ENCODE data around the gene PTGS2. TPM values are rescaled to one million over a fixed set of nuclear protein-coding genes. Genes with fewer than 3 reads are reported as not detected.

The PTGS2 gene
- total RNA-seq, 2 experiments from 2014 or later: not detected

GRCh38 chr1:186672596-186672995 is 7.6 kb downstream of the PTGS2 start:
- Histone ChIP-seq H3K27ac (ENCODE audit: low read depth, low read length, poor library complexity, severe bottlenecking) (no peak overlapping the region), H3K4me2 (ENCODE audit: low read length) (no peak overlapping the region), H3K79me2 (ENCODE audit: insufficient read depth, low read depth, low read length) (no peaks in the 10 kb centered on the region), H3K9me3 (ENCODE audit: low read length) (no peaks in the 10 kb centered on the region), H4K20me1 (ENCODE audit: insufficient read depth, low read length) (no peaks in the 10 kb centered on the region), H3K4me1 (ENCODE audit: insufficient read depth, low read length, poor library complexity, severe bottlenecking) (no peaks in the 10 kb centered on the region), H3K4me3 (ENCODE audit: low read depth, low read length, poor library complexity, severe bottlenecking) (no peak overlapping the region), H3K36me3 (ENCODE audit: insufficient read depth, low read length) (no peaks in the 10 kb centered on the region), H2AFZ (ENCODE audit: low read length) (no peak overlapping the region), H3K9me2 (ENCODE audit: insufficient read depth, low read length) (no peaks in the 10 kb centered on the region)
- TF ChIP-seq EZH2phosphoT487 (IDR thresholded peaks at IDR 0.05; ENCODE audit: borderline replicate concordance, low read depth, low read length): no peak
- TF ChIP-seq CTCF (conservative IDR thresholded peaks at IDR 0.05; ENCODE audit: low read length): no peak
- CTCF ChIA-PET (ENCODE audit: unreplicated experiment): no interaction called here
- BruUV-seq (replicated peaks): no TSS peak
- intact Hi-C loops (cut with micrococcal nuclease; ENCODE audit: unreplicated experiment): no loop called here
- POLR2A ChIA-PET: interaction anchor here (0.7 kb wide), 1 partner anchor 55 kb away, joined by 3 read pairs; no protein-coding TSS in a partner anchor
- no peak for DNase-seq (ENCODE audit: low spot score)

- Histone ChIP-seq H3K4me1 (ENCODE audit: insufficient read depth, low read length, poor library complexity, severe bottlenecking) (no peaks in the 10 kb centered on the region), H3K36me3 (ENCODE audit: insufficient read depth, low read length) (no peaks in the 10 kb centered on the region), H3K9me3 (ENCODE audit: low read length) (no peaks in the 10 kb centered on the region), H3K4me2 (ENCODE audit: low read length) (no peak overlapping the region), H3K4me3 (ENCODE audit: low read depth, low read length, poor library complexity, severe bottlenecking) (no peak overlapping the region), H3K79me2 (ENCODE audit: insufficient read depth, low read depth, low read length) (no peaks in the 10 kb centered on the region), H3K27ac (ENCODE audit: low read depth, low read length, poor library complexity, severe bottlenecking) (no peak overlapping the region), H2AFZ (ENCODE audit: low read length) (no peak overlapping the region), H4K20me1 (ENCODE audit: insufficient read depth, low read length) (no peaks in the 10 kb centered on the region), H3K9me2 (ENCODE audit: insufficient read depth, low read length) (no peaks in the 10 kb centered on the region)
- BruUV-seq (replicated peaks): no TSS peak
- no peak for DNase-seq (ENCODE audit: low spot score)
- POLR2A ChIA-PET: interaction anchor here (0.7 kb wide), 1 partner anchor 55 kb away, joined by 3 read pairs; no protein-coding TSS in a partner anchor
- TF ChIP-seq CTCF (conservative IDR thresholded peaks at IDR 0.05; ENCODE audit: low read length) (no peak), EZH2phosphoT487 (IDR thresholded peaks at IDR 0.05; ENCODE audit: borderline replicate concordance, low read depth, low read length) (no peak)
- CTCF ChIA-PET (ENCODE audit: unreplicated experiment): no interaction called here
- intact Hi-C loops (cut with micrococcal nuclease; ENCODE audit: unreplicated experiment): no loop called here
These were observed 8.1 kb downstream of the PTGS2 start for GRCh38 chr1:186672131-186672530.

GRCh38 chr1:186671136-186671825 is 8.9 kb downstream of the PTGS2 start:
- Histone ChIP-seq H3K4me2 (ENCODE audit: low read length) (no peak overlapping the region), H3K36me3 (ENCODE audit: insufficient read depth, low read length) (no peaks in the 10 kb centered on the region), H3K9me2 (ENCODE audit: insufficient read depth, low read length) (no peaks in the 10 kb centered on the region), H3K9me3 (ENCODE audit: low read length) (no peaks in the 10 kb centered on the region), H2AFZ (ENCODE audit: low read length) (no peak overlapping the region), H3K4me1 (ENCODE audit: insufficient read depth, low read length, poor library complexity, severe bottlenecking) (no peaks in the 10 kb centered on the region), H3K27ac (ENCODE audit: low read depth, low read length, poor library complexity, severe bottlenecking) (no peak overlapping the region), H3K4me3 (ENCODE audit: low read depth, low read length, poor library complexity, severe bottlenecking) (no peak overlapping the region), H3K79me2 (ENCODE audit: insufficient read depth, low read depth, low read length) (no peaks in the 10 kb centered on the region), H4K20me1 (ENCODE audit: insufficient read depth, low read length) (no peaks in the 10 kb centered on the region)
- DNase-seq (ENCODE audit: low spot score): no peak
- ChIA-PET CTCF (ENCODE audit: unreplicated experiment) (no interaction called here), POLR2A (no interaction called here)
- no peak for TF ChIP-seq EZH2phosphoT487 (IDR thresholded peaks at IDR 0.05; ENCODE audit: borderline replicate concordance, low read depth, low read length)
- TF ChIP-seq CTCF (conservative IDR thresholded peaks at IDR 0.05; ENCODE audit: low read length): no peak
- BruUV-seq (replicated peaks): no TSS peak
- intact Hi-C loops (cut with micrococcal nuclease; ENCODE audit: unreplicated experiment): no loop called here
